Effector CD4-positive, alpha-beta T cell (primary cell): ENCODE data around the gene PRKD2.
A peak's percentile ranks its signal among the peaks of the same experiment; 100 is the strongest.

ENCODE experiments used
- DNase-seq: peaks from one replicate; pipeline ENCODE4 v3.0.0-alpha.2; 2020

PRKD2 gene

GRCh38 chr19:46698395-46699321 lies 18.3 kb downstream of the PRKD2 start:
- DNase-seq: no peak

- no peak for DNase-seq
Measured at GRCh38 chr19:46697204-46697960, 19.5 kb downstream of the PRKD2 start.

- DNase-seq: no peak
Measured at GRCh38 chr19:46696866-46697203, 20.1 kb downstream of the PRKD2 start.

- no peak for DNase-seq
Measured at GRCh38 chr19:46696052-46696451, 20.9 kb downstream of the PRKD2 start.

GRCh38 chr19:46693760-46694159 lies 23.2 kb downstream of the PRKD2 start:
- no peak for DNase-seq

- DNase-seq: no peak
Measured at GRCh38 chr19:46692918-46693722, 23.8 kb downstream of the PRKD2 start.

- no peak for DNase-seq
Measured at GRCh38 chr19:46691948-46692347, 25.0 kb downstream of the PRKD2 start.

GRCh38 chr19:46691104-46691503 lies 25.8 kb downstream of the PRKD2 start:
- DNase-seq: no peak

GRCh38 chr19:46689358-46689757 lies 27.6 kb downstream of the PRKD2 start:
- DNase-seq: no peak

- no peak for DNase-seq
Measured at GRCh38 chr19:46687438-46688145, 29.3 kb downstream of the PRKD2 start.

- DNase-seq: no peak
Measured at GRCh38 chr19:46685189-46685588, 31.7 kb downstream of the PRKD2 start.

GRCh38 chr19:46678110-46678732 lies 38.7 kb downstream of the PRKD2 start:
- DNase-seq: peak; percentile 33

GRCh38 chr19:46674416-46675178 lies 42.3 kb downstream of the PRKD2 start:
- DNase-seq: no peak

GRCh38 chr19:46670813-46671212 lies 46.1 kb downstream of the PRKD2 start:
- no peak for DNase-seq

- DNase-seq: no peak
Measured at GRCh38 chr19:46668662-46669061, 48.3 kb downstream of the PRKD2 start.

- no peak for DNase-seq
Measured at GRCh38 chr19:46665072-46665471, 51.8 kb downstream of the PRKD2 start.

- peak; percentile 67 for DNase-seq
Measured at GRCh38 chr19:46661735-46662592, 55.0 kb downstream of the PRKD2 start.

- peak; percentile 100 for DNase-seq
Measured at GRCh38 chr19:46661020-46661731, 55.7 kb downstream of the PRKD2 start, which contains the start of gene DACT3. Gene DACT3 (minus strand): TSS chr19:46661182. CDS start chr19:46661064, 118 bp downstream.

GRCh38 chr19:46660551-46661019 lies 56.3 kb downstream of the PRKD2 start:
- no peak for DNase-seq
